GM21381 (cell line): ENCODE data around the gene CLRN3.

ENCODE experiments used
- ATAC-seq: cut with Tn5 transposase; IDR thresholded peaks from one replicate; pipeline ENCODE4 v1.9.1; 2021; ENCODE audit warnings: mild to moderate bottlenecking, moderate library complexity; ENCODE audit not compliant: unreplicated experiment

CLRN3 gene

DNA sequence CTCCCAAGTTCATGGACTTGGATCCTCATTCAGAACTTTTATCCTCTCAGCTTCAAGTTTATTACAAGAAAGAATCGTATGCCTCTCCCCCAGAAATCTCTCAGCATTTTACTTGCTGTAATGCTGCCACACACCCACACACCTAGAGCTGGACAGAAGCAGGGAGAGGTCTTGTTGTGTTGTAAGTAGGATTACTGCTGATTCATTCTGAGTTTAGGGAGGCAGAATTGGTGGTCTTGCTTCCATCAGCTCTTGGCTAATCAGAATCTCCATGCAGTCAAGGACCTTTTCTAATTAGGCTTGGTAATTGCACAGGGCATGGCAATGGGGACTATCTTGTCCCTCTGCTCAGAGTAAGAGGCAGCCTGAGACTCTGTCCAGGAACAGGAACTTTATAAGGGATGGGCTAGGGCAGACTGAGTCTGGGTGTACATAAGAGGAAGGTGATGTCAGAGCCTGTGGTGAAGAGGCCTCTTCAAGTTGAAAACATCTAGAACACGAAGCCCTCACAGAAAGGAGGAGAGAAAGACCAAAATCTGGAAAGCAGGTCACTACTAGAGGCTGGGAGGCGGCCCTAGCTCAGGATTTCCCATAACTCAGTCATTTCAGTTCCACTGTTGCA lies 7.1 kb upstream of the CLRN3 start:
- ATAC-seq, result no peak

DNA sequence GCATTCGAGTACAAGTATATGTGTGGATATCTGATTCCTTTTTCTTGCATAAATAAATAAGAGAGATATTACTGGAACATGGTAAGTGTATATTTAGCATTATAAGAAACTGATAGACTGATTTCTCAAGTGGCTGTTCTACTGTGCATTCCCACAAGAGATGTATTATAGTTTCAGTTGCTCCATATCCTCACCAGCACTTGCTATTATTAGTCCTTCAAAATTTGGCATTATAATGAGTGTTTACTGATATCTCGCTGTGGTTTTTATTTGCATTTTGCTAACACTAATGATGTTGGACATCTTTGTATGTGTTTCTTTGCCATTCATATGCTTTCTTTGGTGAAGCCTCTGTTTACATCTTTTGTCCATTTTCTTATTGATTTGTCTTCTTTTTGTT lies 4.4 kb upstream of the CLRN3 start:
- ATAC-seq, result no peak

GRCh38 chr10:127896590-127896989 lies 3.8 kb upstream of the CLRN3 start:
- no peak for ATAC-seq

- ATAC-seq, result no peak
Observed at GRCh38 chr10:127894146-127894545, 1.4 kb upstream of the CLRN3 start.

GRCh38 chr10:127890832-127891334 lies 1.9 kb downstream of the CLRN3 start:
- no peak for ATAC-seq

DNA sequence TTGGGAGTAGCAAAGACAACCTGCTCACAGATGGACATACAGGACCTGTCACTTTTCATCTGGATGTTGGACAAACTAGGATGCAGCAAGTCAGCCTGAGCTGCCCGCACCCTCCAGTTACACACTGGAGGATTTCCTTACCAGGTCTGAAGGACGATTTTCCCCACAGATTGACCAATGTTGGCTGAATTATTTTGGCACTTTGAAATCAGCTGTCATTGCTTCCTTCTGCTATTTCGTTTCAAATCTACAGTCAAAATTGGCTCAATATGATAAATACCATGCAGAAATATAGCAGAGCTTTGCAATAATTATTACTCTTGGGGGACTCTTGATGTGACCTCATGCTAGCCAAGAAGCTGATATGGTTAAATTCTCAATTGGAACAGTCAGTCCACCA lies 2.5 kb downstream of the CLRN3 start:
- ATAC-seq, result no peak

- no peak for ATAC-seq
Observed at GRCh38 chr10:127889605-127890195, 3.0 kb downstream of the CLRN3 start.

GRCh38 chr10:127888521-127889312 lies 4.0 kb downstream of the CLRN3 start:
- no peak for ATAC-seq

DNA sequence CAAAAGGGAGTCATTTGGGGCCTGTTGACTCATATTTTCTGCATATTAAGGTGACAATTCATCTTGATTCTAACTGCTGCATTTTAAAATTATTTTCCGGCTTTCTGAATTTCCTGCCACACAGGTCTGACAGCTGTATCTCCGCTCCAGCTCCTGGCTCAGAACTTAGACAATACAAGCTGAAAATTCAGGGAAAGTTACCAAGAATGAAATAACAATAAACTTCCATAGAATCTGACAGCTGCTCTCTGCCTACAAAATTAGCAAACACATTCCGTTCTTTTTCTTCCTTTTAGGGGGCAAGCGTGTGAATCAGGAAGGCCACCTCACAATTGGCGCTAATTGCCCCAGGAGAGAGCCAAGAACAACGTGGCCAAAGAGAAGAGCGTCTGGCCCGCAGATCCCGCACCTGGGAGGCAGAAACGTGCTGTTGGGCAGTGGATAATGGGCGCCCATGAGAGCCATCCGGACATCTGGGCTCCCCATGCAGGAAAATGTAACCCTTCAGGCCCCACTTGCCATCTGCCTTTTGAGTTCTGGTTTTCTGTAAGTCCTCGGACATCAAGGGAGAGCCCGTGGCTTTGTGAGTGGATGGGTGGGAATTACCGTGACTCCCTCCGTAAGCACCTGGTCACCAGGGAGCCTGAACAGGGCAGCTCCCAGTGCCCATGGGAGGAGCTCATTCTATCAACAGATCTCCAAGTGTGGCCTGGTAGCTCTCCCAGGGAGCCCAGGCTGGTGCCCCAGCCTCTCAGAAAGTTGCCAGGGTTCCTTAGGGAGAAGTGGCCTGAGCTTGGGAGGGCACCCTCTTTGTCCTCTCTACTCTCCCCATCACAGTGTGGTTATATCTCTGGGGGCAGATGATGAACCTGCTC lies 5.0 kb downstream of the CLRN3 start:
- ATAC-seq, result no peak

GRCh38 chr10:127886371-127887051 lies 6.2 kb downstream of the CLRN3 start:
- ATAC-seq, result no peak

DNA sequence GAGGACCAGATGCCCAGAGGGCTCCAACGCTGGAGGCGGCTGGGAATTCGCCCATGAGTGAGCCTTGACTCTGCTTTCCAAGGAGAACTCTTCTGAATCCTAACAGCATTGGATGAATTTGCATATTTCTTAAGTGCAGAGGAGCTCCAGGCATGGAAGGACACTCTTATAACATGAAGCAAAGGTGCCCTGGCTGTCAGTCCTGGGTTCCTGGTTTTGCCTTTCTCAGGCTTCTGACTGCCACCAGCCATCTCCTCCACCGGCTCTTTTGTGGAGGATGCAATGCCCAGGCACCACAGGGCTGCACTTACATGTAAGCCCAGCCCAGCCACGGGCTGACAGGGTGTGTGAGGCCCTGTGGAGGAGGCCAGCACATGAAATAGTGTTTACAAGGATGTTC lies 8.2 kb downstream of the CLRN3 start:
- no peak for ATAC-seq

DNA sequence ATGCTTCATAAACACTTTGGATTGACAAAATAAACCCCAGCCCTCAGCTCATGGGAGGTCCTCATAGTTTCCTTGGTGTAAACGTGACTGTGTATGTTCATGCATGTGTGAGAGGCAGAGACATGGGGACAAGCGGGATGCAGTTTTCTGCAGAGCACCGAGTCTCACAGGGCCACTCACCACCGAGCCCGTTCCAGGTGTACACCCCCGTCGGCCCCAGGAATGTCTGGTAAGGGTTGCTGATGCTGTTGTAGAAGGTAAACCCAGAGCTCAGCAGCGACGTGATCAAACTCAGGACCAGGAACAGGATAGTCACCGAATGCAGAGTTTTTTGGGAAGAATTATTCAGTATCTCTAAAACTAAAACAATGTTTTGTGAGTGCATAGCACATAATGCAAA lies 9.2 kb downstream of the CLRN3 start:
- no peak for ATAC-seq

- ATAC-seq, result no peak
Observed at GRCh38 chr10:127882801-127883459, 9.8 kb downstream of the CLRN3 start.

GRCh38 chr10:127882391-127882790 lies 10.3 kb downstream of the CLRN3 start:
- no peak for ATAC-seq

GRCh38 chr10:127881262-127881661 lies 11.5 kb downstream of the CLRN3 start:
- ATAC-seq, result no peak

GRCh38 chr10:127880557-127880956 lies 12.2 kb downstream of the CLRN3 start:
- ATAC-seq, result no peak

DNA sequence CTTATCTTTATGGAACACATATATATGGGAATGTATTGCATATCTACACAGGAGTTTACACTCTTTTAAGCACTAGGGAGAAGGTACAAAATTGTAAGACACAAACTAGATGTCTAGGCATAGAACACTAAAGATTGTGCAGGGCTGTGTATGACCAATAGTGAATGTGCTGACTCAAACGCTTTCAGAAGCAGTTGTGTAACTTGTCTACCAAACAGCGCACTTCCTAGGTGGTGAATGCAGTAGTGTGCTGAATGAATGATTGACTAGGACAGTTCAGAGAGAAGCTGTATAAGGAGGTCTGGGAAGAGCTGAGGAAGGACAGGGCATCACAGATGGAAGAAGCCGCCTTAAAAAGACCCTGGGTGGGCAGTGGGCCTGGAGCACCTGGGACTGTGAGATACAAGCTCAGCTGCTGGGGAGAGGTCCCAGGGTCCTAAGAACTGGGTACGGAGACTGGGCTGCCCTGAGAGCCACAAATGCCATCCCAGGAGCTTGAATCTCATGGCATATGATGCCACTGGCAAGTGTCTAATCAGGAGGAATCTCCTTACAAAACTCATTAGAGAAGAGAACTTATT lies 14.2 kb downstream of the CLRN3 start:
- no peak for ATAC-seq

- no peak for ATAC-seq
Observed at GRCh38 chr10:127877699-127878098, 15.0 kb downstream of the CLRN3 start.

- no peak for ATAC-seq
Observed at GRCh38 chr10:127877116-127877515, 15.6 kb downstream of the CLRN3 start.

- ATAC-seq, result no peak
Observed at GRCh38 chr10:127875916-127876315, 16.8 kb downstream of the CLRN3 start.
